Measurements from ENCODE around the gene KLHL25. TPM values are rescaled to one million over a fixed set of nuclear protein-coding genes. Genes with fewer than 3 reads are reported as not detected.

The KLHL25 gene
- total and polyA plus RNA-seq, 2 experiments from 2014 or later: 2.0 to 7.1 TPM

DNA sequence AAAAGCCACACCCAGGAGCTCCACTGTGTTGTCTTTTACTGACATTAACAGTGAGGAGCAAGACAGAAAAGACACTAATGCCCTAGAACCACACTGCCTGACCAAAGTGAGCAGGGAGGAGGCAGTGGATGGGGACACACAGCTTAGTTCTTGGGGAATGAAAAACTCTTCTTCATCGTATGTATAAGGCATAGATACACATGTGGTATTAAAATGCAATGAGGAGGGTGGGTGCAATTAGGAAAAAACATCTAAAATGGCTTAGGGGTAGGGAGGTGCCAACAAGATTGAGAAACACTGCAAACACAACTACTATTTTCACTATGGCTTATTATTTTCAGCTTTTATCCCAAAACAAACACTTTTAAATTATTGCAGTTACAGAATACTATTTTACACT, 15.5 kb downstream of the KLHL25 start:
- peaks cover 12% of the 10 kb centered on the region for H3K79me2 ChIP-seq (ENCODE audit: insufficient read depth)
- H3K27ac ChIP-seq: no peak overlapping the region
- H2AFZ ChIP-seq: no peak overlapping the region
- no peaks in the 10 kb centered on the region for H3K9me2 ChIP-seq (ENCODE audit: insufficient read depth)
- no peak overlapping the region for H3K4me2 ChIP-seq (ENCODE audit: unreplicated experiment)
- in situ Hi-C loops (cut with MboI): no loop called here
- 63 to 80% methylated on average over 1 of the region's 1 CpG for WGBS, 2 experiments (ENCODE audit: low coverage in 1 of 2, low lambda C conversion rate in 2 of 2, missing lambda C conversion rate in 2 of 2)
- no peaks in the 10 kb centered on the region for H3K27me3 ChIP-seq (replicated peaks; ENCODE audit: insufficient read depth)
- no peaks in the 10 kb centered on the region for H3K4me1 ChIP-seq (ENCODE audit: insufficient read depth)
- no peaks in the 10 kb centered on the region for H4K20me1 ChIP-seq (ENCODE audit: insufficient read depth)
- TF ChIP-seq EZH2phosphoT487 (IDR thresholded peaks at IDR 0.05; ENCODE audit: insufficient read depth, low read depth) (no peak), EZH2 (IDR thresholded peaks at IDR 0.05; ENCODE audit: insufficient read depth, poor library complexity, severe bottlenecking) (no peak)
- no peaks in the 10 kb centered on the region for H3K36me3 ChIP-seq (ENCODE audit: low read depth)
- H3K9me3 ChIP-seq (ENCODE audit: low read depth): no peaks in the 10 kb centered on the region
- DNase-seq: no peak
- no peaks in the 10 kb centered on the region for H3F3A ChIP-seq (ENCODE audit: insufficient read depth)
- no peak overlapping the region for H3K4me3 ChIP-seq
- H3K9ac ChIP-seq: no peak overlapping the region

DNA sequence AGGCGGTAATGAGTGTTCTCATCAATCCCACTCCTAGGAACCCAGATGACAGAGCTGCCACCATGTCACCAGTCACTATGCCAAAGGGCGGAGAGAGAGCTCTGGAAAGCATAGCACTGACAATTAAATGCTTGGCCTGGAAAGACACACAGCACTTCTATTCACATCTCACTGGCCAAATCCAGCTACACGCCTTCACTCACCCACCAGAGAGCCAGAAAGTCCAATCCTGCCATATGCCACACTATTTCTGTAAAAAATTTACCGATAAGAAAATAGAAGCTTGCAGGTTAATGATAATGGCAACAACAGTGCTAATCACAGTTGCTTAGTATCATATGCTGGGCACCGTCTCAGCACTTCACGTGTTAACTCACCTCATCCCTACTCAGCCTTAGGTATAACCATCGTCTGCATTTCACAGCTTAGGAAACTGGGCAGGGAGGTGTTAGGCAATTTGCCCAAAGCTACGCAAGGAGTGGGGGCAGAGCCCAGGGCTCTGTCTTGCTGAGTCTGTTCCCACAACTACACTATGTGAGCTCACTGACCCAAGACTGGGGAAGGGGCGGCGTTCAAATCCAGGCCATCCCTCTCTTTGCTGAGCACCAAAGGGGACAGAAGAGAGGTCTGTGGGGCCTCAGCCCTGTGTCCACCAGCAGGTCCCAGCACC, 16.5 kb downstream of the KLHL25 start:
- peaks cover 2% of the 10 kb centered on the region for H3K79me2 ChIP-seq (ENCODE audit: insufficient read depth)
- H3K27me3 ChIP-seq (replicated peaks; ENCODE audit: insufficient read depth): no peaks in the 10 kb centered on the region
- no peaks in the 10 kb centered on the region for H3K36me3 ChIP-seq (ENCODE audit: low read depth)
- H2AFZ ChIP-seq: no peak overlapping the region
- no peak overlapping the region for H3K9ac ChIP-seq
- H3K27ac ChIP-seq: no peak overlapping the region
- no peak overlapping the region for H3K4me3 ChIP-seq
- no peak for DNase-seq
- H3K9me3 ChIP-seq (ENCODE audit: low read depth): no peaks in the 10 kb centered on the region
- in situ Hi-C loops (cut with MboI): no loop called here
- no peaks in the 10 kb centered on the region for H3K9me2 ChIP-seq (ENCODE audit: insufficient read depth)
- H3F3A ChIP-seq (ENCODE audit: insufficient read depth): no peaks in the 10 kb centered on the region
- H4K20me1 ChIP-seq (ENCODE audit: insufficient read depth): no peaks in the 10 kb centered on the region
- no peak for TF ChIP-seq EZH2 (IDR thresholded peaks at IDR 0.05; ENCODE audit: insufficient read depth, poor library complexity, severe bottlenecking)
- no peak for TF ChIP-seq EZH2phosphoT487 (IDR thresholded peaks at IDR 0.05; ENCODE audit: insufficient read depth, low read depth)
- 57 to 58% methylated on average over 10 of the region's 10 CpGs for WGBS, 2 experiments (ENCODE audit: low coverage in 1 of 2, low lambda C conversion rate in 2 of 2, missing lambda C conversion rate in 2 of 2)
- no peak overlapping the region for H3K4me2 ChIP-seq (ENCODE audit: unreplicated experiment)
- H3K4me1 ChIP-seq (ENCODE audit: insufficient read depth): no peaks in the 10 kb centered on the region

DNA sequence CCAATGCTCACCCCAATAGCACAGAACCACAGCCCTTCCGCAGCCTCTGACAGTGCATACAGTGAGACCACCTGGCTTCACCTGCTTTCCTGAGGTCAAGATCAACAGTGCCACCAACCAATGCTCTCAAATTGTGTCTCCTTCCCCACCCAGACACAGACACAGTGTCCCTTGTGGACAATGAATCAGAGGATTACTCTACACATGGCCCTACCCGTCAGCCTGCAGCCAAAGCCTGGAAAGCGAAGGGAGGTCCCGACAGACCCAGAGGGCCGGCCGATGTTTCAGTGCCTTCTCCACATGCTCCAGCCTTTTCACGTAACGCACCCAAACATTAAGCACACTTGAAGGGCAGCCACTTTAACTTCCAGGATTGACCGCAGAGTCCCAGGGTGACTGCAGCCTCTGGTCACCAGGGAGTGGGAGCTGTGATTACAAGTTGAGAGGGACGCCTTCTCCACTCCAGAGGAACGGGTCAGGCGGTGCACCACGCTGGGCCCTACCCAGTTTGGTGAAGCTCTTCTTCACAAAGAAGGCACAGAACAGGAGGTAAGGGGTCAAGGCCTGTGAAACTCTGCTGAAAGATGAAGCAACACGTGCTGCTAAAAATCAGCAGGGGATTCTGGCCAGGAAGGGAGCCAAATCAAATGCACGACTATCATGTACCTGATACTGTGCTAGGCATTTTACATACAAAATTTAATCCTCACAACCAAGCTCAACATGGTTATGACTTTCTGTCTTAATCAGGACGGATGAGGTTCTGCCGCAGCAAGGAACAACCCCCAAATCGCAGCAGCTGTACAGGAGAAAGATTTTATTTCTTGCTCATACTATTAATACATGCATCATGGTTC, 17.2 kb downstream of the KLHL25 start:
- 75 to 81% methylated on average over 17 to 18 of the region's 18 CpGs for WGBS, 2 experiments (ENCODE audit: low coverage in 1 of 2, low lambda C conversion rate in 2 of 2, missing lambda C conversion rate in 2 of 2)
- in situ Hi-C loops (cut with MboI): no loop called here
- no peak overlapping the region for H3K4me2 ChIP-seq (ENCODE audit: unreplicated experiment)
- TF ChIP-seq EZH2phosphoT487 (IDR thresholded peaks at IDR 0.05; ENCODE audit: insufficient read depth, low read depth): no peak
- H3K4me1 ChIP-seq (ENCODE audit: insufficient read depth): no peaks in the 10 kb centered on the region
- H3K9me3 ChIP-seq (ENCODE audit: low read depth): no peaks in the 10 kb centered on the region
- H3F3A ChIP-seq (ENCODE audit: insufficient read depth): no peaks in the 10 kb centered on the region
- H3K9ac ChIP-seq: no peak overlapping the region
- no peaks in the 10 kb centered on the region for H3K36me3 ChIP-seq (ENCODE audit: low read depth)
- no peak overlapping the region for H3K4me3 ChIP-seq
- H4K20me1 ChIP-seq (ENCODE audit: insufficient read depth): no peaks in the 10 kb centered on the region
- DNase-seq: no peak
- no peaks in the 10 kb centered on the region; the same call in none of the 2 replicates for H3K79me2 ChIP-seq (ENCODE audit: insufficient read depth)
- H3K9me2 ChIP-seq (ENCODE audit: insufficient read depth): no peaks in the 10 kb centered on the region
- no peaks in the 10 kb centered on the region for H3K27me3 ChIP-seq (replicated peaks; ENCODE audit: insufficient read depth)
- no peak overlapping the region for H2AFZ ChIP-seq
- H3K27ac ChIP-seq: no peak overlapping the region

DNA sequence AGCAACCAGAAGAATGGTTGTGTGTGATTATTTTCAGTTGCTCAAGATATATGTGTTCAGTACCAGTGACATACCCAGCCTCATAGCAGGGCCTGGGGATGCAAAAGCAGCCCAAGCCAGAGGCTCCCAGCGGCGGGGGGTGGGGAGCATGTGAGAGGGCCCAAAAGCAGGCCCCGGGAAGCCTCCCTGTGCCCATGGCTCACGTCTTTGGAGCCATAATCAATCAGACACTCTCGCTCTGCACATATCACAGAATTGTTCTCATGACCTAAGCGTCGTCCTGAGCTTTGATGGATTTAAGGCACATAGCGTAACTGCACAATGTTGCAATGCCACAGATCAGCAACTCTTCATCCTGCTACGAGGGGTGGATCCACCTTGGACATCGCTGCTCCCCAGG, 20.8 kb downstream of the KLHL25 start:
- TF ChIP-seq EZH2 (IDR thresholded peaks at IDR 0.05; ENCODE audit: insufficient read depth, poor library complexity, severe bottlenecking) (no peak), EZH2phosphoT487 (IDR thresholded peaks at IDR 0.05; ENCODE audit: insufficient read depth, low read depth) (no peak)
- Histone ChIP-seq H3K4me1 (ENCODE audit: insufficient read depth) (no peaks in the 10 kb centered on the region; the same call in 1 of the 2 replicates), H3K4me2 (ENCODE audit: unreplicated experiment) (no peak overlapping the region), H2AFZ (no peak overlapping the region), H3K9me3 (ENCODE audit: low read depth) (no peaks in the 10 kb centered on the region), H3K9ac (no peak overlapping the region), H3K27me3 (replicated peaks; ENCODE audit: insufficient read depth) (no peaks in the 10 kb centered on the region), H3K4me3 (no peak overlapping the region), H4K20me1 (ENCODE audit: insufficient read depth) (no peaks in the 10 kb centered on the region), H3K79me2 (ENCODE audit: insufficient read depth) (peaks cover 11% of the 10 kb centered on the region; the same call in 1 of the 2 replicates), H3K36me3 (ENCODE audit: low read depth) (no peaks in the 10 kb centered on the region), H3K27ac (no peak overlapping the region), H3K9me2 (ENCODE audit: insufficient read depth) (no peaks in the 10 kb centered on the region), H3F3A (ENCODE audit: insufficient read depth) (no peaks in the 10 kb centered on the region)
- DNase-seq: no peak
- in situ Hi-C loops (cut with MboI): no loop called here
- WGBS, 2 experiments (ENCODE audit: low coverage in 1 of 2, low lambda C conversion rate in 2 of 2, missing lambda C conversion rate in 2 of 2): 95% methylated on average over 10 of the region's 10 CpGs
